Stomach (tissue), 9 donors: ENCODE measurements around the gene ISG15. TPM values are rescaled to one million over a fixed set of nuclear protein-coding genes. Genes with fewer than 3 reads are reported as not detected.
A peak's percentile ranks its signal among the peaks of the same experiment; 100 is the strongest.

Experiments used
- DNase-seq, 2 donors: peaks; one replicate each; pipeline versions ENCODE4 v3.0.0 to v3.0.0-alpha.2; 2013 to 2019
- H3K27ac ChIP-seq, 5 donors: fragments of 200-600 bp in 4 of 5; sonication (generic) in 4 of 5; one replicate each; pipeline ENCODE4 v1.5.1; 2013 to 2019; ENCODE audit warnings: mild to moderate bottlenecking in 1 of 5, moderate library complexity in 1 of 5
- H3K27me3 ChIP-seq, 3 donors: fragments of 200-600 bp; sonication (generic); one replicate each; pipeline ENCODE4 v1.5.1; 2017 to 2019; ENCODE audit warnings: mixed run types in 1 of 3
- H3K36me3 ChIP-seq, 4 donors: fragments of 200-600 bp; sonication (generic); 1 replicate in 3 of 4; 2 replicates in 1 of 4; pipeline ENCODE4 v1.5.1; 2016 to 2019
- H3K4me1 ChIP-seq, 4 donors: fragments of 200-600 bp; sonication (generic); one replicate each; pipeline ENCODE4 v1.5.1; 2016 to 2019
- H3K4me3 ChIP-seq, 4 donors: fragments of 200-600 bp; sonication (generic) in 3 of 4; one replicate each; pipeline ENCODE4 v1.5.1; 2016 to 2019; ENCODE audit warnings: mild to moderate bottlenecking in 1 of 4
- H3K9me3 ChIP-seq, 4 donors: fragments of 200-600 bp; sonication (generic); one replicate each; pipeline ENCODE4 v1.5.1; 2016 to 2019
- EP300 ChIP-seq: sonication (generic); formaldehyde crosslinking; IDR thresholded peaks from one replicate; pipeline ENCODE4 v1.6.1; 2017; ENCODE audit warnings: antibody characterized with exemption
- POLR2A ChIP-seq, 4 donors: fragments of 450-650 bp; IDR thresholded peaks; one replicate each; pipeline ENCODE4 v1.6.1; 2016; ENCODE audit warnings: antibody characterized with exemption in 4 of 4, control low read depth in 2 of 4, mild to moderate bottlenecking in 1 of 4, moderate library complexity in 1 of 4
- POLR2AphosphoS5 ChIP-seq, 3 donors: sonication (generic); formaldehyde crosslinking; IDR thresholded peaks; one replicate each; pipeline ENCODE4 v1.6.1; 2016; ENCODE audit warnings: antibody characterized with exemption in 3 of 3
- WGBS, 5 donors: extraction: QIAGEN DNeasy Blood & Tissue Kit in 3 of 5; methylation state at CpG; one replicate each; pipeline versions ENCODE4 v1.1.5 to v1.1.7; 2013 to 2018; 5-methylcytosine and 5-hydroxymethylcytosine counted together
- intact Hi-C: fragments of 100-400 bp; cut with DNase I; formaldehyde crosslinking; loops from one replicate; pipeline ENCODE4 v1.15.1; 2023; ENCODE audit warnings: low total_unique reads
- polyA plus RNA-seq, 3 donors: library from polyadenylated mRNA; stranded (reverse); fragments of 200-250 nt; gene quantifications; one replicate each; pipeline ENCODE4 v1.2.3, GENCODE V29; 2013
- total RNA-seq, 5 donors: library from RNA; depleted of rRNA; stranded (reverse); fragments of >200 nt; gene quantifications; one replicate each; pipeline versions ENCODE4 v1.1.0 to v1.2.3, GENCODE V29; 2014 to 2016
- TF ChIP-seq, protein P1 (sequence below), 7 experiments: fragments of 450-650 bp in 4 of 7; fragments of 200-600 bp in 3 of 7; sonication (generic) in 3 of 7; IDR thresholded peaks; one replicate each; pipeline ENCODE4 v1.5.1; 2016 to 2019; ENCODE audit warnings: antibody characterized with exemption in 7 of 7, control low read depth in 2 of 7, mild to moderate bottlenecking in 1 of 7
- donor health status: healthy with polysubstance abuse.
- donor health status: Bipolar disorder and iron deficiency.
- donor health status: healthy.

The ISG15 gene
- total and polyA plus RNA-seq, 8 donors: 16.3 to 105 (median 49.1) TPM

DNA sequence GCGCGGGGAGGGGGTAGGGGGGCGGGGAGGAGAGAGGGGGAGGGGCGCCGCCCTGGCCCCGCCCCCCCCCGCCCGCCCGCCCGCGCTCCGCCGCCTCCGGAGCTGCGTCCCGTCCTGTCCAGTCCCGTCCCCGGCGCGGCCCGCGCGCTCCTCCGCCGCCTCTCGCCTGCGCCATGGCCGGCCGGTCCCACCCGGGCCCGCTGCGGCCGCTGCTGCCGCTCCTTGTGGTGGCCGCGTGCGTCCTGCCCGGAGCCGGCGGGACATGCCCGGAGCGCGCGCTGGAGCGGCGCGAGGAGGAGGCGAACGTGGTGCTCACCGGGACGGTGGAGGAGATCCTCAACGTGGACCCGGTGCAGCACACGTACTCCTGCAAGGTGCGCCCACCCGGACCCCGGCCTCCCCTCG is 6.7 kb downstream of the ISG15 start, which contains the start of gene AGRN:
TSS of gene AGRN (plus strand) at position 121 of the 405 bp plus-strand sequence. CDS start at position 174, 53 bp downstream.
- H3K4me1 ChIP-seq: peaks cover 34 to 63% (median 49%) of the 10 kb centered on the region in 4 donors
- DNase-seq: peak in 1 of 2 donors; percentile 78
- TF ChIP-seq, protein P1, sequence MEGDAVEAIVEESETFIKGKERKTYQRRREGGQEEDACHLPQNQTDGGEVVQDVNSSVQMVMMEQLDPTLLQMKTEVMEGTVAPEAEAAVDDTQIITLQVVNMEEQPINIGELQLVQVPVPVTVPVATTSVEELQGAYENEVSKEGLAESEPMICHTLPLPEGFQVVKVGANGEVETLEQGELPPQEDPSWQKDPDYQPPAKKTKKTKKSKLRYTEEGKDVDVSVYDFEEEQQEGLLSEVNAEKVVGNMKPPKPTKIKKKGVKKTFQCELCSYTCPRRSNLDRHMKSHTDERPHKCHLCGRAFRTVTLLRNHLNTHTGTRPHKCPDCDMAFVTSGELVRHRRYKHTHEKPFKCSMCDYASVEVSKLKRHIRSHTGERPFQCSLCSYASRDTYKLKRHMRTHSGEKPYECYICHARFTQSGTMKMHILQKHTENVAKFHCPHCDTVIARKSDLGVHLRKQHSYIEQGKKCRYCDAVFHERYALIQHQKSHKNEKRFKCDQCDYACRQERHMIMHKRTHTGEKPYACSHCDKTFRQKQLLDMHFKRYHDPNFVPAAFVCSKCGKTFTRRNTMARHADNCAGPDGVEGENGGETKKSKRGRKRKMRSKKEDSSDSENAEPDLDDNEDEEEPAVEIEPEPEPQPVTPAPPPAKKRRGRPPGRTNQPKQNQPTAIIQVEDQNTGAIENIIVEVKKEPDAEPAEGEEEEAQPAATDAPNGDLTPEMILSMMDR (IDR thresholded peaks at IDR 0.05): no peak
- no peak for TF ChIP-seq POLR2A (IDR thresholded peaks at IDR 0.05)
- TF ChIP-seq POLR2AphosphoS5 (IDR thresholded peaks at IDR 0.05): peak in 1 of 3 donors; percentile 14
- TF ChIP-seq EP300: no peak
- no peaks in the 10 kb centered on the region for H3K36me3 ChIP-seq
- H3K9me3 ChIP-seq: no peaks in the 10 kb centered on the region
- intact Hi-C loops: no loop called here
- peaks cover 0 to 22% (median 7%) of the 10 kb centered on the region in 3 donors for H3K27me3 ChIP-seq
- peak within 1 kb of the TSS; percentile 88 to 98 (median 90) for H3K27ac ChIP-seq
- 0 to 1% (median 0%) methylated on average over 15 to 51 of the region's 58 CpGs; no CpG with 5 or more reads in 1 of the 5 donors for WGBS, 5 donors
- H3K4me3 ChIP-seq: peak within 1 kb of the TSS; percentile 75 to 89 (median 77)

DNA sequence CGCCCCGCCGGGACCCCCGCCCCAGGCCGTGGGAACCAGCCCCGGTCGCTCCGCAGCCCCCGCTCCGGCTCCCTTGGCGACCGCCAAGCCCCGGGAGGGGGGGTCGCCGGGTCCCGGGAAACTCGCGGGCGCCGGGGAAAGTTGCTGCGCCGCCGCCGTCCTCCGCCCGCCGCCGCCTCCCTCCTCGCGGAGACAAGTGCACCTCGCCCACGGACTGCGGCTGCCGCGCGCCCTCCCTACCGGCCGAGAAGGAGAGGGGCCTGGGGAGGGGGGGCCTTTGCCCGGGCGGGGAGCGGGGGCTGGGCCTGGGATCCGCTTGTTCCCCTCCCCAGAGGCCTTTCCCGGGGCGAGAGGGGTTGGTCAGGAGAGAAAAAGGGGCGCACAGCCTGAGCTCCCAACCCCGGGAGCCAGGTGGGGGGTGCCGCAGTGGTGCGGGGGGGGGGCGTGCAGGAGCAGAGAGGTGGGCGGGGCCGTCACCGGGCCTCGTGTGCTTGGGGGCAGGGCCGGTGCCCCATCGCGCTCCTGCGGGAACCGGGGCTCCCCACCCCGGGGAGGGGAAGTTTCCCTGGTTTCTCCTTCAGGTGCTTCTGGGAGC is 7.2 kb downstream of the ISG15 start:
- Histone ChIP-seq H3K27ac (peak overlapping the region; percentile 34 to 98 (median 90)), H3K9me3 (no peaks in the 10 kb centered on the region), H3K4me1 (peaks cover 39 to 63% (median 53%) of the 10 kb centered on the region in 4 donors), H3K4me3 (peak overlapping the region; percentile 75 to 89 (median 77)), H3K36me3 (no peaks in the 10 kb centered on the region), H3K27me3 (peaks cover 0 to 22% (median 7%) of the 10 kb centered on the region in 3 donors)
- intact Hi-C loops: no loop called here
- DNase-seq: peak in 1 of 2 donors; percentile 69
- no peak for TF ChIP-seq POLR2AphosphoS5 (IDR thresholded peaks at IDR 0.05)
- TF ChIP-seq, protein P1 (IDR thresholded peaks at IDR 0.05): no peak
- TF ChIP-seq EP300: no peak
- no peak for TF ChIP-seq POLR2A (IDR thresholded peaks at IDR 0.05)
- WGBS, 5 donors: 0 to 2% (median 1%) methylated on average over 7 to 54 of the region's 59 CpGs

DNA sequence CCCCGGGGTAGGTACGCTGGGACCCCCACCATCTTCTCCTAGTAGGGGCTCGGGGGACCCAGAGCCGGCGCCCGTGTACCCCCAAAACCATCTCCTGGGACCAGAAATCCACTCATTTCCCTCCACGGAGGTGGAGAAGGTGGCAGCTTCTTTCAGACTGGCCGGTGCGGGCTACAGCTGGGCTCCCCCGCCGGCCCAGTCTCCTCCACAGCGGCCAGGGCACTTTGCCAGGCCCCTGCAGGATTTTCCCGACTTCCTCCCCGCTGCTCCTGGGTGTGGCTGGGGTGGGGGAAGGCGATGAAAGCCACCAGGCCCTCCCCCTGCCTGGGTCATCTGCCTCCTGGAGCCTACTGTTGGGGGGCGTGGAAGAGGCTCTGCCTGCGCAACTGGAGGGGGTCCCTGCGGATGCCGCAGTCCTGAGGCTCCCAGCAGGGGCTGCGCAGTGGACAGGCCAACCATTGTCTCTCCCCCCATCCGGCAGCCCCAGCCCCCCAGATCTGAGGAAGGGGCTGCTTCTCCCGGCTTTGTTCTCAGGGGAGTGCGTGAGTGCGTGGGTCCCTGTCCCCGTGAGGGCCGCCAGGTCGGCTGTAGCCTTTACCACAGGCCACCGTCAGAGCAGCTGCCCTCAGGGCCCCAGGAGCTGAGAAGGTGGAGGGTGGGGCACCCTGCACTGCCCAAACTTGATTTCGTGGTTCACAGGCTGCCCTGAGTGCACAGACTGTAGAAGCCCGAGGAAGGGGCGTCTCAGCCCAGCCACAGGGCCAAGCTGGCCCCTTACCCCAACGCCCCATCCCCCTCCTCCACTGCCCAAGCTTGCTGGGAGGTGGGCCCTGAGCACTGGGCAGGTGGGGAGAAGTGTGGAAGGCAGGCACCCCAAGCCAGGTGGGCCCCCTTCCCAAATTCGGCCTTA is 8.0 kb downstream of the ISG15 start:
- 5 to 22% (median 14%) methylated on average over 18 to 33 of the region's 33 CpGs for WGBS, 5 donors
- H3K4me1 ChIP-seq: peaks cover 40 to 70% (median 53%) of the 10 kb centered on the region in 4 donors
- peak; percentile 80 to 93 for DNase-seq
- TF ChIP-seq, protein P1 (IDR thresholded peaks at IDR 0.05): no peak
- peaks cover 0 to under 1% (median 0%) of the 10 kb centered on the region in 4 donors for H3K36me3 ChIP-seq
- intact Hi-C loops: no loop called here
- H3K9me3 ChIP-seq: no peaks in the 10 kb centered on the region
- peak overlapping the region; percentile 75 to 89 (median 77) for H3K4me3 ChIP-seq
- peaks cover 0 to 22% (median 7%) of the 10 kb centered on the region in 3 donors for H3K27me3 ChIP-seq
- peak overlapping the region; percentile 34 to 98 (median 90) for H3K27ac ChIP-seq

DNA sequence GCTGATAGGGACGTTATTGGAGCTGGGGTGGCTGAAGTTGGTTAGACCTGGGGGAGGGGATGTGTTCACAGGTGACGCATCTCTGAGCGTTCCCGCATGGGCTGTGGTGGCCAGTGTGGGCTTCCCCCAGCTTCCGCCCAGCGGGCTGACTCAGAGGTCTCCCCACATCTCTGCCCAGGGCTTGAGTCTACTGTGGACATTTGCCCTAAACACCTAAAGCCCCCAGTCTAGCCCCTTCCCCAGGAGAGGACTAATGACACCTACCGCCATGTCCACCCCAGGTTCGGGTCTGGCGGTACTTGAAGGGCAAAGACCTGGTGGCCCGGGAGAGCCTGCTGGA is 8.6 kb downstream of the ISG15 start:
- intact Hi-C loops: no loop called here
- WGBS, 5 donors: 82 to 89% (median 84%) methylated on average over 7 to 10 of the region's 10 CpGs
- DNase-seq: no peak
- no peak overlapping the region for H3K4me3 ChIP-seq
- H3K27ac ChIP-seq: peak overlapping the region in 2 of 5 donors; percentile 88 to 98
- H3K4me1 ChIP-seq: peaks cover 40 to 73% (median 55%) of the 10 kb centered on the region in 4 donors
- TF ChIP-seq, protein P1 (IDR thresholded peaks at IDR 0.05): no peak
- no peak for TF ChIP-seq POLR2A (IDR thresholded peaks at IDR 0.05)
- no peak for TF ChIP-seq POLR2AphosphoS5 (IDR thresholded peaks at IDR 0.05)
- TF ChIP-seq EP300: no peak
- no peaks in the 10 kb centered on the region for H3K9me3 ChIP-seq
- peaks cover 0 to 3% (median 0%) of the 10 kb centered on the region in 4 donors for H3K36me3 ChIP-seq
- peaks cover 0 to 22% (median 7%) of the 10 kb centered on the region in 3 donors for H3K27me3 ChIP-seq
